ENCODE data around the gene NFIX.
"Not testable (repeated sequence)": the region's sequence is repeated elsewhere in the genome, so short reads cannot be mapped to it uniquely, and the experiment has no call there.

Gene NFIX

DNA sequence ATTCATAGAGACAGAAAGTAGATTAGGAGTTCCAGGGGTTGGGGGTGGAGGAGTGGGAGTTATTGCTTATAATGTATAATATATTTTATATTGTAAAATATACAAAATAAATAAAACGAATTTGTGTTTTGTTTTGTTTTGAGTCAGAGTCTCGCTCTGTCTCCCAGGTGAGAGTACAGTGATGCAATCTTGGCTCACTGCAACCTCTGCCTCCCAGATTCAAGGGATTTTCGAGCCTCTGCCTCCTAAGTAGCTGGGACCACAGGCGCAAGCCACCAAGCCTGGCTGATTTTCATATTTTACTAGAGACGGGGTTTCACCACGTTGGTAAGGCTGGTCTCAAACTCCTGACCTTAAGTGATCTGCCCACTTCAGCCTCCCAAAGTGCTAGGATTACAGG is 35.8 kb upstream of the NFIX start:
- no peak for DNase-seq

DNA sequence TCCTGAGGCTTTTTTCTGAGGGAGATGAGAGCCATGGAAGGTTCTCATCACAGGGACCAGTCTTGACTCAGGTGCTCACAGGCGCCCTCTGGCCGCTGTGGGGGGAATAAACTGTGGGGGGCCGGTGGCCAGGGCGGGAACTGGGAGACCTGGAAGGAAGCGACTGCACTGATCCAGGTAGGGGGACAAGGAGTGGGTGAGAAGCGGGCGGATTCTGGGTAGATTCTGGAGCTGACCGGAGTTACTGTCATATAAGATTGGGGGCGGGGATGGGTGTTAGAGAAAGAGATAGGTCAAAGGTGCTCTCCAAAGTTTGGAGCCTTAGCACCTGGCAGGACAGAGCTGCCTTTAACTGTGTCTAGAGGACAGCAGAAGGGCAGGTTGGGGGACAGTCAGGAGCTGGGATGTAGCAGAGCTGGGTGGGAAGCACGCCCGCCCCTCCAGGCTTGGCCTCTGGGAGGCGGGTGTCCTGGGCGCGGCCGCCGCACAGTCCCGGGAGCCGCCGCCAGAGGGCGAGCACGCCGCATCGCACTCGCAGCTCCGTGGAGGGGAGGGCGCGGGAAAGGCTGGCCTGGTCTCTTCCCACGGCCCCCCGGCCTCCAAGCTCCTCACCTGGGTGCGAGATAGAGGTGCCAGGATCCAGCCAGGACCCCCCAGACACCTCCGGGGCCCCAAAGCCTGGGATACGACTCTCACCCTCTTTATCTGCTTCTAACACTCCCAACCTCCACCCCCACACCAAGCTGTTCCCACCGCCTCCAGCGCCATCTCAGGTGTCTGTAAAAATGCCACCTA is 30.1 kb upstream of the NFIX start:
- peak; percentile 85 for DNase-seq

DNA sequence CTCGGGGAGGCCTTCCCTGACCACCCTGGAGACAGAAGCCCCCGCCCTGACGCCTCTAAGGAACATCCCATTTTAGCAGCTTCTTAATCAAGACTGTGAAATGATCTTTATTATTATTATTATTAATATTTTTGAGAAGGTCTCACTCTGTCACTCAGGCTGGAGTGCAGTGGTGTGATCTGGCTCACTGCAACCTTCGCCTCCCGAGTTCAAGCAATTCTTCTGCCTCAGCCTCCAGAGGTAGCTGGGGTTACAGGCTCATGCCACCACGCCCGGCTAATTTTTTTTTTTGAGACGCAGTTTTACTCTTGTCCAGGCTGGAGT is 29.5 kb upstream of the NFIX start:
- DNase-seq, result no peak

DNA sequence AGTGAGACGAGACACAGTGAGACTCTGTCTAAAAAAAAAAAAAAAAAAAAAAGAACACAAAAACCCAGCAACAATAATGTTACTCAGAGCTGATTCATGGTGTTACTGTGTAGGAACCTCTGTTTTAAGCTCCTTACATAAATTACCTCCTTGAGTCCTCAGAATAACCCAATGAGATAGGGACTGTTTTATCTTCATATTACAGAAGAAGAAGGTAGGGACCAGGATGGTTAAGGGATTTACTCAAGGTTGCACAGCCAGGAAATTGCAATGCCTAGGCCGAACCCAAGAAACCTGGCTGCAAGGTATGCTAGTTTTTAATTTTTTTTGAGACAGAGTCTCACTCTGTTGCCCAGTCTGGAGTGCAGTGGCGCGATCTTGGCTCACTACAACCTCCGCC is 27.4 kb upstream of the NFIX start:
- no peak for DNase-seq

DNA sequence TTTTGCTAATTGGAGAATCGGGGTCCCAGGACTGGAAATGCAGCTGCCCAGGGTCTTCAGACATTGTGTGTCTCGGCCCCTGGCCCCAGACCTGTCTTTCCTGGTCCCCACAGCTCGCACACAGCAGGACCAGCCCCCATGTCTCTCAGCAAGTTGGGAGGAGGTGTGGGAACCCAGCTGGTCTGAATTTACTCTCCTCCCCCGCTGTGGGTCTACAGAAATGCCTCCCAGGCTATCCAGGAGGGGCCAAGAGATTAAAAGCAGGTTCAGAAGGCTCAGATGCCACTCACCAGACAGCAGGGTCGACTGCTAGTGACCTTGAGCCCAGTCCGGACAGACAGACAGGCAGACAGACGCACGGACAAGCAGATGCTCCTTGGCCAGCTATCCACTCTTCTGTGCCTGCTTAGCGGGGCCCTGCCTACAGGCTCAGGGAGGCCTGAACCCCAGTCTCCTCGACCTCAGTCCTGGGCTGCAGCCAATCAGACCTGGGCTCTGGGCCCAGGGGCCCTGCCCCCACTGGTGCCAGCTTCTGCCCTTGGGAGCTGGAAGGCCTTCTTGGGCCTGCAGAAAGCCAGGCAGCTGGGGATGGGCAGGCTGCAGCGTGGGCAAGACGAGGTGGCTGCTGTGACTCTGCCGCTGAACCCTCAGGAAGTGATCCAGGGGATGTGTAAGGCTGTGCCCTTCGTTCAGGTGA is 25.8 kb upstream of the NFIX start, which contains the start of gene DAND5:
Gene DAND5, plus strand, starts transcription at position 285 of the 697 bp plus-strand sequence. Its CDS starts 85 bp downstream, at position 370.
- DNase-seq, result no peak

DNA sequence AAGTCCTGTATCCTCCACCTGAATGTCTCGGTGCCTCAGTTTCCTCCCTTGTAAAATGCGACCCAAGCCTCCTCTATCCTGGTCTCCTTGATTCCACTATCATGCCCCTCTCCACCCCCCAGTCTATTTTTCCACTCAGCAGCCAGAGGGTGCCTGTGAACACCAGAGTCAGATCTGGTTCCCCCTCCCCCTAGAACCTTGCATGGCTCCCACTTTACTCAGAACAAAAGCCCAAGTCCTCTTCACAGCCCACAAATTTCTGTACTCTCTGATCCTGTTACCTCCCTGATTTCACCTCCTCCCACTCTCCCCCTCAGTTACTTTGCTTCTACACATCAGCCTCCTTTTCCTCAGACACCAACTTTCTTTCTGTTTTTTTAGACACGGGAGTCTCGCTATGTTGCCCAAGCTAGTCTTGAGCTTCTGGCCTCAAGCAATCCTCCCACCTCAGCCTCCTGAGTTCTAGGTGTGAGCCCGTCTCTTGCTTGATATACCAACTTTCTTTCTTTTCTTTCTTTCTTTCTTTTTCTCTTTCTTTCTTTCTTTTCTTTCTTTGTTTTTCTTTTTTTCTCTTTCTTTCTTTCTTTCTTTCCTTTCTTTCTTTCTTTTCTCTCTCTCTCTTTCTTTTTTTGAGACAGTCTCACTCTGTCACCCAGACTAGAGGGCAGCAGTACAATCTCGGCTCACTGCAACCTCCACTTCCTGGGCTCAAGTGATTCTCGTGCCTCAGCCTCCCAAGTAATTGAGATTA is 25.0 kb upstream of the NFIX start:
- DNase-seq, result no peak

DNA sequence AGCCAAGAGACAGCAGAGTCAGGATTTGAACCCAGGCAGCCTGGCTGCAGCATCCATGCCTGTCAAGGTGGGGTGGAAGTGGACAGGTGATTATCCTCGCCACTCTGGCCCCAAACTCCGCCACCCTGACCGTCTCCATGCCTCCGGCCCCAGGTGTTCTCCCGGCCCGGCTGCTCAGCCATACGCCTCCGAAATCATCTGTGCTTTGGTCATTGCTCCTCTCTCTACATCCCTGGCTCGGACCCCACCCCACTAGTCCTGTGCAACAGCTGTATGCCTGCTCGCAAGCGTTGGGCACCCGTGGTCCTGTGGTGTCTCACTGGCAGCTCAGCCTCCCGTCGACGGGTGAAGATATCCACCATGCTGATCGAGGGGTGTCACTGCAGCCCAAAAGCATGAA is 22.0 kb upstream of the NFIX start:
- DNase-seq, result no peak

DNA sequence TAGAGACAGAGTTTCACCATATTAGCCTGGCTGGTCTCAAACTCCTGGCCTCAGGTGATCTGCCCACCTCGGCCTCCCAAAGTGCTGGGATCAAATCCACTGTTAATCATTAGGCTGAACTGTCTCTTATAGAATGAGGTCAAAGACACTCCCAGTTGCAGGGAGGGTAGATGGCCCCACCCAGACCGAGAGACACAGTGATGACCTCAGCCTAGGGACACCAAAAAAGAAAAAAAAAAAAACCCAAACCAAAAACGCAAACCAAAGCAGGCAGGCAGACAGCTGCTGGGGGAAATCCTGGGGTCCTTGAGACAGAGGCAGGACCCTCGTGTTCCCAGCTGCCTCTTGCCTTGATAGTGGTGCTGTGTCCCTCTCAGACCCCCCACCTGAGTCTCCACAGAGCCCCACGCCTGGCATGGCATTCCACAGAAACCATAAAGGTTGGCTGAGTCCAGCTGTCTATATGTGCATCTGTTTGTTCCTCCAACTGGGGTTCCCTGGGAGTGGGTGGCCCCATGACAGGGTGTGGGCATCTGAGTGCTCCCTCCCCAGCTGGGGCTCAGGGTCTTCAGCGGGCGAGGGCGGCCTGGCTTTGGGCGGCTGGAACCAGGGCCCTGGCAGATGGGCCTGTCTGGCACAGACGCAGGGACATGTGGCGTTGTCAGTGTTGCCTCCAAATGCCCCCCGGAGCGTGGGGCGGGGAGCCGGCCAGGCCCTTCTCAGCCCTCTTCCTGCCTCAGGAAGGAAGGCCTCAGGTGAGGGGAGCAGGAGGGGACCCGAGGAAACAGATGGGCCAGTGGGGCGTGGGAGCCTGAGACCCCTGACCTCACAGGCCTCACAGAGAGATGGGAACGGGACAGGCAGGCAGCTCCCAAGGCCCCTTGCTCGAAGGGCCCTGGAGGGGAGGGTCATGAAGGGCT is 20.7 kb upstream of the NFIX start:
- no peak for DNase-seq

DNA sequence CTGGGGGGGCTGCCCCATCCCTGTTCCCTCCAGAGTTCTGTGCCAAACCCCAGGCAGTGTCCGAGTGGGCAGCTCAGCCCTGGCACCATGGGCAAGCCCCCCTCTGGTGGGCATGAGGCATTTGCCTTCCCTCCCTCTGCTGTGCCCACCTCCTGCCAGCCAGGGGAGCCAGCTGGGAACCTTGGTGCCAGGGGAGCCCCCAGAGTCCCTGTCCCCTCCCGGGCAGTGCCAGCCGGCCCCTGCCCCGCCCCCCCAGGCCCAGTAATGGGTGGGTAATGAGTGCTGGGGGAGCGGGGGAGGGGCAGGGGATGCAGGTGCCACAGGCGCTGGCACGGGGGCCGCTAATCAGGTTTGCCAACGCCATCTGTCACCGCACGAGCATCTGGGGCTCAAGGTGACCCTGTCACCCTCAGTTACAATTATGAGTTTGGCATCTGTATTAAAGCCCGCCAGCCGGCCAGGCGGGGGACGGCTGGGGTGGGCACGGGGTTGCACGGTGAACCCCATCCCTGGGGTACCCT is 20.0 kb upstream of the NFIX start:
- DNase-seq, result no peak

DNA sequence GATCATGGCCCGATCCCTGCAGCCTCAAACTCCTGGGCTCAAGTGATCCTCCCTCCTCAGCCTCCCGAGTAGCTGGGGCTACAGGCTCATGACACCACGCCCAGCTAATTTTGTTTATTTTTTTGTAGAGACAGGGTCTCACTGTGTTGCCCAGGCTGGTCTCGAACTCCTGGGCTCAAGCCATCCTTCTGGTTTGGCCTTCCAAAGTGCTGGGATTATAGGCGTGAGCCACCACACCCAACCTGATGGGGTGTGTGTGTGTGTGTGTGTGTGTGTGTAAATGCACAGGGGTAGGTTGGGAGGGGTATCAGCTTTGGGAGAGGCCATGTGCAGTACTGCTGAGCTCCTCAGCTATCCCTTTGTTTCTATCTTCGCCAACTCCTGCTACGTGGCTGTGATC is 19.2 kb upstream of the NFIX start:
- not testable (repeated sequence) for DNase-seq

DNA sequence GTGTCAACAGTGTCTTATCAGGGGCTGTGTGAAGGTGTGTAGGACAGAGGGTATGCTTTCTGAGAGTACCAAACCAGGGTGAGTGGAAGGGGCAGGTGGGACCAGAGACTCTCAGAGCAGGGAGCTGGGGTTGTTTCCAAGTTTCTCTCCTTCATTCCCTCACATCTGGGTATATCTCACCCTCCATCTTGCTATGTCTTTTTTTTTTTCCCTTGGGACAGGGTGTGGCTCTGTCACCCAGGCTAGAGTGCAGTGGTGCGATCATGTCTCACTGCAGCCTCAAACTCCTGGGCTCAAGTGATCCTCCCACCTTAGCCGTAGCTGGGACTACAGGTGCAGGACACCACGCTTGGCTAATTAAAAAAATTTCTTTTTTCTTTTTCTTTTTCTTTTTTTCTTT is 15.3 kb upstream of the NFIX start:
- DNase-seq, result no peak

DNA sequence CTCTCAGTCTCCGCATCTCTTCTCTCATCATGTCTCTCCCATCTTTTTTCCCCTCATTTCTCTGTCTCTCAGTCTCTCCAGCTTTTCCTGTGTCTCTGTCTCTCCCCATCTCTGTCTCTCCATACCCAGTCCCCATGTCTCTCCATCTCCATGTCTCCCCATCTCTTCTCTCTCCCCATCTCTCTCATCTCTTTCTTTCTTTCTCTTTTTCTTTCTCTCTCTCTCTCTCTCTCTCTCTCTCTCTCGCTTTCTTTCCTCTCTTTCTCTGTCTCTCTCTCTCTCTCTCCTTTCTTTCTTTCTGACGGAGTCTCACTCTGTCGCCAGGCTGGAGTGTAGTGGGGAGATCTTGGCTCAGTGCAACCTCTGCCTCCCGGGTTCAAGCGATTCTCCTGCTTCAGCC is 12.6 kb upstream of the NFIX start:
- no peak for DNase-seq

DNA sequence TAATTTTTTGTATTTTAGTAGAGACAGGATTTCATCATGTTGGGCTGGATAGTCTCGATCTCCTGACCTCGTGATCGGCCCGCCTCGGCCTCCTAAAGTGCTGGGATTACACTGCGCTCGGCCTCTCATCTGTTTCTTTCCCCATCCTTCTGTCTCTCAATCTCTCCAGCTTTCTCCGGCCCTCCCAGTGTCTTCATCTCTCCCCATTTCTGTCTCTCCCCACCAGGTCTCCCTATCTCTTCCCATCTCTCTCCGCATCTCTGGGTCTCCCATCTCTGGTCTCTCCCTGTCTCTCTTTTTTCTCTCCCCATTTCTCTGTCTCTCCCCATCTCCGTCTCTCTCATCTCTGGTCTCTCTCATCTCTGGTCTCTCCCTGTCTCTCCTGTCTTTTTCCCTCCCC is 12.2 kb upstream of the NFIX start:
- DNase-seq, result no peak

DNA sequence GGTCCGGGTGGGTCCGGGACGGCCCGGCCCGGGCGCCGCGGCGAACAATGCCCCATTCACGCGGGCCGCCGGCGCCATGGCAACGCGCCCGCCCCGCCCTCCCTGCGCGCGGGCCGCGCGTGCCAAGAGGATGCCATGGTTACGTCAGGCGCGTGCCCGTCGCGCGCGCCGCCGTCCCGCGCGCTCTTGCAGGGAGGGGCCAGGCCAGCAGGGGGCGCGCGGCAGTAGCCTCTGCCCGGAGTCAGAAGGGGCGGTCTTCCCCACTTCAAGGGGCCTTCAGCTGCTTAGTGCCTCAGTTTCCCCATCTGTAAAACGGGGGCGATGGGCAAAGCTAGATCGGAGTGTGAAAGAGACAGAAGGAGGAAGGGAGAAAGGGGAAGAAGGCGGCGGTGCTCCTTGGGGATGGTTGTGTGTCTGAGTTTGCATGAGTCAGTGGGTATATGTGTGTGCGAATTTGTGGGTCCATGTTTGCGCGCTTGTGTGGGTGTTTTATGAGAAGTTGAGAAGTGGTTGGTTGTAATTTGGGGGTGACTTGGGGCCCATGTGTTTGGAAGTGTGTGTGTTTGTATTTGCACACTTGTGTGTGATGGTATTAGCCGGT is 11.6 kb upstream of the NFIX start:
- peak; percentile 81 for DNase-seq

DNA sequence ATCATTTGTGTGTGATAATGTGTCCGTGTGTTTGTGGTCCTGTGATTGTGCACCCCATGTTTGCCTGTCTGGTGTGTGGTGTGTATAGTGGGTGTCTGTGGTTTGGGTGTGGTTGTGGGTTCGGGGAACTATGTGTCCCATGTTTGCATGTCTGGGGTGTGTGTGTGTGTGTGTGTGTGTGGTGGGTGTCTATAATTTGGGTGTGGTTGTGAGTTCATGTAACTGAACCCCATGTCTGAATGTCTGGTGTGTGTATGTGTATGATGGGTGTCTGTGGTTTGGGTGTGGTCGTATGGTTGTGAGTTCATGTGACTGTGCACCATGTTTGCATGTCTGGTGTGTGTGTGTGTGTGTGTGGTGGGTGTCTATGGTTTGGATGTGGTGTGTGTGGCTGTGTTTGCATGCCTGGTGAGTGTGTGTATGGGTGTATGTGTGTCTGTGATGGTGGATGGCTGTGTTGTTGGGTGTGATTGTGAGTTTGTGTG is 11.1 kb upstream of the NFIX start:
- DNase-seq, result no peak

DNA sequence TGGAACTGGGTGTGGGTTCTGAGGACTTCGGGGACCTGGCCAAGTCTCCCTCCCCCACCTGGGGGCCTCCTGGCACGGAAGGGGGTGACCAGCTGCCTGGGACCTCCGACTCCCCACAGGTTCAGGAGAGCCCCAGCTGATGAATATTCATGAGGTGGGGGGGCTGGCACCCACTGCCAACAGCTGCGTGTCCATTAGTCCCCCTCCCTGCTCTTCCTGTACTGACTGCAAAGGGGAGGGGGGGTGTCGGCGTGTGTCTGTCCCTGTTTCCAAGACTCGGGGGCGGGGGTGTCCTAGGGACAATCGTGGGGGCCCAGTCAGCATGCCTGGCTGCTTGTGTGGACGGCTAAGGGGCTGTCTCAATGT is 10.6 kb upstream of the NFIX start:
- DNase-seq, result no peak

DNA sequence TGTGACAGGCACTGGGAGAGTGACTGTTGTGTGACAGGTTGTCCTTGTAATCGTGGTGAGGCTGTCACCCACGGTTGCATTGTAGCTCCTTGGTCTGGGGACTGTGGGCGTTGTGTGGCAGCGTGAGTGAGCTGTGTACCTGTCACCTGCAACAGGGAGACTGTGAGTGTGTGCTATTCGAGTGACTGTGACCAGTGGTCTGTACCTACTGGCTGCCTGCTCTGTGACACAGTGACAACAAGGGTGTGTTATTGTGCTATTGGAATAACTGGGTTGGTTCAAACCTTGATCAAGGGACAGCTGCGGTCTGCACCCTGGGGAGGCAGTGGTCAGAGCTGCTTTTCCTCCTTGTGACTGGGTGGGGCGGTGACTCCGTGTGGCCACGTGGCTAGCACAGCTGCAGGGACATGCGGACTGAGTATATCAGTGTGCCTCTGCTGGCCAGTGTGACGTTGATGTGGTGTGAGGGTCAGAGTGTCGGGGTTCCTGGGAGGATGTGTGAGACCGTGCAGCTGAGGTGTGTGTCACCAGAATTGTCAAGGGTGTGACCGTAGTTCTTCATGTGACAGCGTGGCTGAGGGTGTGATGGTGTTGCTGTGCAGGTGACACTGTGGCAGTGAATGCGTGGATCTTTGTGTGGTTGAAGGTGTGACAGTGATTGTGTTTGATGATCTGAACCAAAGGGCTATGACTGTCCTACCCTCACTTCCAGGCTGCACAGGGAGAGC is 10.1 kb upstream of the NFIX start:
- DNase-seq, result no peak

DNA sequence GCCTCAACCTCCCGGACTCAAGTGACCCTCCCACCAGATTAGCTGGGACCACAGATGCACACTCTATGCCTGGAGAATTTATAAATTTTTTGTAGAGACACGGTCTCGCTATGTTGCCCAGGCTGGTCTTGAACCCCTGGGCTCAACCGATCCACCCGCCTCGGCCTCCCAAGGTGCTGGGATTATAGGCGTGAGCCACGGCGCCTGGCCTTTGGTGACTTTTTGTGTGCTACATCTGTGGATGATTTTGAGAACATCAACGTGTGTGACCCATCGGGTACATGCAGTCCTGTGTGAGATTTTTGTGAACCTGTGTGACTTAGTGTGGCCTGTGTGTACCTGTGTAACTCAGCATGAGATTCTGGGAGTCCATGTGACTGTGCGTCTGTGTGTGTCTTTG is 8.5 kb upstream of the NFIX start:
- no peak for DNase-seq

DNA sequence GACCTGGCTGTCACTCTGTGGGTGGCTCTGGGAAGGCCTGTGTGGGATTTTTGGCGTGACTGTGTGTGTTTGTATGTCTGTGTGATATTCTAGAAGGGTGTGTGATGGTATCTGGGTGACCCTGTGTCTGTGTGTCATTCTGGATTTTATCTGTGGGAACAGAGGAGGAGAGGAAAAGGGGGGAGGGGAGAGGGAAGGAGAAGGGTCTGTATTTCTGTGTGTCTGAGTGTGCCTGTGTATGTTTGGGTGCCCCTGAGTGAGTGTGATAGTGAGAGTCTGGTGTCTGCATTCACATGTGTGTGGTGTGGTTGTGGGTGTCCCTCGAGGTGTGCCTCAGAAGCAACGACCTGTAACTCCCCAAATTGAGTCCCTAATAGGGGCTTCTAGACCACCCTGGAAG is 8.1 kb upstream of the NFIX start:
- no peak for DNase-seq

DNA sequence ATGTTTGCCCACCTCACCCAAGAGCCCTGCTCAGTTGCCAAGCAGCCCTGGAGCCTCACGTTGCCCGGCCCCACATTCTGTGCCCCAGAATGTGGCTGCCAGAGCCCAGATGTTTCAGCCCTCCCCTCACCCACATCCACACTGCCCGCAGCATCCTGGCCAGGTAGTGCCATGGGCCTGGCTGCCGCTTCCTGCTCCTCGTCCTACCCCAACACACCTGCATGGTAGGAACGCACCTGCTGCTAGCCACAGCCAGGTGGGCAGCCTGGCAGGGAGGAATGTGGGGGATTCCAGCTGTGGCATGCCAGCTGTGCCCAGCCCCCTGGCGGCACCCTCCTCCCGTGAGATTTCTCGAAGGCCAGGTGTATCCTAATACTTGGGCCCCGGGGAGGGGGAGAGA is 7.5 kb upstream of the NFIX start:
- DNase-seq, result no peak

DNA sequence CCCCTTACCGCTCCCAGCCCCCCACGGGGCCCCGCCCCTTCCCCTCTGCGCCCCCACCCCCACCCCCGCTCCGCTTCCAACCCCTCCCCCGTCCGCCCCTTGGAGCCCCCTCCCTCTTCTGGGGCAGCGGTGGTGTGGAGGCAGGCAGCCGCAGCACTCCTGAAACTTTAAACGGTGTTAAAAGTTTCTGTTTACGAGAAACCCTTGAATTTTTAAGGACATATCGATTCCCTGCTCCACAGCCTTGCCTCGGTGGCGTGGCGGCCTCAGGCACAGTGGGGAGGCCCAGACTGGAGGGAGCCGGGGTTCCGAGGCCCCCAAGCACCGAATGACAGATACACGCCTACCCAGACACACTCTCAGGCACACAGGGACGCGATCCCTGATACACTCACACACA is 4.8 kb upstream of the NFIX start:
- no peak for DNase-seq
